IMR-90 (cell line): ENCODE data around the gene INTU. TPM values are rescaled to one million over a fixed set of nuclear protein-coding genes. Genes with fewer than 3 reads are reported as not detected.

Experiments used
- ATAC-seq: fragments of 200-7000 bp; cut with Tn5 transposase; 2 replicates; pipeline ENCODE4 v1.9.1; 2020; ENCODE audit warnings: low read depth, mild to moderate bottlenecking, moderate library complexity
- BruUV-seq: library from RNA; stranded (reverse); fragments of 400-500 nt; replicated peaks from 2 replicates; lab custom pipeline; 2021; lab: Mats Ljungman, UMichigan
- CTCF ChIA-PET: fragments of 300-600 bp; formaldehyde crosslinking; extraction: SDS; loops from one replicate; lab custom pipeline; 2021; ENCODE audit warnings: antibody characterized with exemption; lab: Yijun Ruan, JAX
- POLR2A ChIA-PET: fragments of 300-600 bp; sonication (Branson Sonifier 250); formaldehyde crosslinking; loops from one replicate; lab custom pipeline; 2022; ENCODE audit warnings: antibody characterized with exemption; ENCODE audit not compliant: unreplicated experiment; lab: Charles Lee
- DNase-seq: peaks from one replicate; pipeline ENCODE4 v3.0.0; 2013
- H2AFZ ChIP-seq: replicated peaks from 2 replicates; pipeline ENCODE3; 2013; ENCODE audit warnings: low read length, mild to moderate bottlenecking; ENCODE audit not compliant: poor library complexity
- H2AK5ac ChIP-seq: 2 replicates; pipeline ENCODE4 v1.6.1; 2013; ENCODE audit warnings: low read depth, low read length, inconsistent platforms
- H2AK9ac ChIP-seq: replicated peaks from 2 replicates; pipeline ENCODE3; 2013; ENCODE audit warnings: mild to moderate bottlenecking, low read depth, low read length, moderate library complexity; ENCODE audit not compliant: poor library complexity
- H2BK120ac ChIP-seq: 2 replicates; pipeline ENCODE4 v1.6.1; 2013; ENCODE audit warnings: low read depth, low read length, inconsistent platforms
- H2BK15ac ChIP-seq: 3 replicates; pipeline ENCODE4 v1.6.1; 2013; ENCODE audit warnings: low read depth, low read length, inconsistent platforms
- H2BK20ac ChIP-seq: 2 replicates; pipeline ENCODE4 v1.6.1; 2013; ENCODE audit warnings: low read depth, mild to moderate bottlenecking, inconsistent platforms, low read length, moderate library complexity
- H2BK5ac ChIP-seq: 2 replicates; pipeline ENCODE4 v1.6.1; 2013; ENCODE audit warnings: mild to moderate bottlenecking, low read depth, low read length, inconsistent platforms; ENCODE audit not compliant: poor library complexity, severe bottlenecking
- H3K14ac ChIP-seq: replicated peaks from 2 replicates; pipeline ENCODE4 v1.6.1; 2013; ENCODE audit warnings: low read depth, low read length, inconsistent platforms
- H3K18ac ChIP-seq: 2 replicates; pipeline ENCODE4 v1.6.1; 2013; ENCODE audit warnings: low read depth, low read length, control low read depth
- H3K23ac ChIP-seq: 2 replicates; pipeline ENCODE4 v1.6.1; 2013; ENCODE audit warnings: low read depth, low read length, inconsistent platforms
- H3K27ac ChIP-seq: 2 replicates; pipeline ENCODE4 v1.5.1; 2013; ENCODE audit warnings: mild to moderate bottlenecking, control low read depth, low read length; ENCODE audit not compliant: insufficient read depth
- H3K27me3 ChIP-seq: 2 replicates; pipeline ENCODE4 v1.6.1; 2013; ENCODE audit warnings: low read length; ENCODE audit not compliant: control insufficient read depth, insufficient read depth
- H3K36me3 ChIP-seq: 2 replicates; pipeline ENCODE4 v1.6.1; 2013; ENCODE audit warnings: low read length, mixed read lengths; ENCODE audit not compliant: control insufficient read depth, insufficient read depth
- H3K4ac ChIP-seq: 2 replicates; pipeline ENCODE4 v1.6.1; 2013; ENCODE audit warnings: low read depth, low read length, inconsistent platforms
- H3K4me1 ChIP-seq: 2 replicates; pipeline ENCODE4 v1.6.1; 2013; ENCODE audit warnings: low read length, mixed read lengths; ENCODE audit not compliant: control insufficient read depth, insufficient read depth
- H3K4me2 ChIP-seq: 2 replicates; pipeline ENCODE4 v1.6.1; 2013; ENCODE audit warnings: low read depth, mild to moderate bottlenecking, control low read depth, low read length, moderate library complexity
- H3K4me3 ChIP-seq: 2 replicates; pipeline ENCODE4 v1.5.1; 2013; ENCODE audit warnings: low read depth, mild to moderate bottlenecking, control low read depth, low read length, moderate library complexity; ENCODE audit not compliant: insufficient read depth
- H3K56ac ChIP-seq: 2 replicates; pipeline ENCODE4 v1.6.1; 2013; ENCODE audit warnings: low read length, inconsistent platforms; ENCODE audit not compliant: insufficient read depth; ENCODE audit errors: extremely low read depth
- H3K79me1 ChIP-seq, 2 experiments: 2 replicates each; pipeline ENCODE4 v1.6.1; 2013; ENCODE audit warnings: low read length in 2 of 2, inconsistent platforms in 1 of 2, low read depth in 1 of 2
- H3K9ac ChIP-seq: 2 replicates; pipeline ENCODE4 v1.6.1; 2013; ENCODE audit warnings: low read depth, low read length, control low read depth
- H3K9me1 ChIP-seq: 2 replicates; pipeline ENCODE4 v1.6.1; 2013; ENCODE audit warnings: low read length, inconsistent platforms; ENCODE audit not compliant: insufficient read depth
- H3K9me3 ChIP-seq: 2 replicates; pipeline ENCODE4 v1.6.1; 2013; ENCODE audit warnings: low read length; ENCODE audit not compliant: control insufficient read depth, insufficient read depth
- H4K20me1 ChIP-seq: 2 replicates; pipeline ENCODE4 v1.6.1; 2013; ENCODE audit warnings: low read length, inconsistent platforms; ENCODE audit not compliant: insufficient read depth
- H4K5ac ChIP-seq: 2 replicates; pipeline ENCODE4 v1.6.1; 2013; ENCODE audit warnings: mild to moderate bottlenecking, low read depth, low read length, control low read depth
- H4K8ac ChIP-seq, 2 experiments: 2 replicates each; pipeline ENCODE4 v1.6.1; 2013; ENCODE audit warnings: low read depth in 2 of 2, low read length in 2 of 2, control low read depth in 1 of 2, inconsistent platforms in 1 of 2
- H4K91ac ChIP-seq: 2 replicates; pipeline ENCODE4 v1.6.1; 2013; ENCODE audit warnings: low read depth, low read length, inconsistent platforms; ENCODE audit not compliant: insufficient read depth
- FOS ChIP-seq: fragments of 150-350 bp; IDR thresholded peaks from 2 replicates; pipeline ENCODE4 v1.6.1; 2016; ENCODE audit warnings: low read depth, low read length
- MAFK ChIP-seq: IDR thresholded peaks from 2 replicates; pipeline ENCODE4 v1.6.1; 2012; ENCODE audit warnings: low read depth, low read length, improper control_type of control experiment
- MXI1 ChIP-seq: IDR thresholded peaks from 2 replicates; pipeline ENCODE4 v1.6.1; 2012; ENCODE audit warnings: low read depth, mild to moderate bottlenecking, low read length, moderate library complexity, borderline replicate concordance
- RFX5 ChIP-seq: IDR thresholded peaks from 2 replicates; pipeline ENCODE4 v1.8.0; 2012; ENCODE audit warnings: low read depth, mild to moderate bottlenecking, low read length, moderate library complexity
- dilution Hi-C: fragments of 300-500 bp; cut with HindIII; formaldehyde crosslinking; loops from one replicate; pipeline ENCODE4 v1.14.3; 2018; ENCODE audit warnings: low sequenced_read_pairs; ENCODE audit not compliant: unreplicated experiment
- in situ Hi-C: fragments of 300-500 bp; cut with MboI; formaldehyde crosslinking; loops from 3 replicates; pipeline ENCODE4 v1.14.3; 2019; ENCODE audit warnings: low sequenced_read_pairs, inconsistent platforms, mixed read lengths
- intact Hi-C: fragments of 100-400 bp; cut with micrococcal nuclease; formaldehyde crosslinking; loops from 2 replicates; pipeline ENCODE4 v1.10.0; 2022
- polyA plus RNA-seq, 3 experiments: library from polyadenylated mRNA; depleted of rRNA; stranded (reverse); fragments of >200 nt; gene quantifications; 2 replicates each; pipeline ENCODE4 v1.2.3, GENCODE V29; 2012; ENCODE audit warnings: low replicate concordance in 1 of 3
- total RNA-seq: library from RNA; depleted of rRNA; stranded (reverse); fragments of >200 nt; gene quantifications from 2 replicates; pipeline ENCODE4 v1.2.3, GENCODE V29; 2012

Gene INTU
- total and polyA plus RNA-seq, 2 of the 4 experiments (the other 2 are of a cell fraction), result 6.5 to 10.8 TPM

DNA sequence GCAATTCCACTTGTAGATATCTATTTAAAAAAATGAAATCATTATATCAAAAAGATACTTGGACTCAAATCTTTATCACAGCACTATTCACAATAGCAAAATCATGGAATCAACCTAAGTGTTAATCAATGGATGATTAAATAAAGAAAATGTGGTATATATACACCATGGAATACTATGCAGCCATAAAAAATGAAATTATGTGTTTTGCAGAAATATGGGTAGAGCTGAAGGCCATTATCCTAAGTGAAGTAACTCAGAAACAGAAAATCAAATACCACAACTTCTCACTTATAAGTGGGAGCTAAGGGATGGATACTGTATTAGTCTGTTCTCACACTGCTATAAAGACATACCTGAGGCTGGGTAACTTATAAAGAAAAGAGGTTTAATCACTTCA is 14.3 kb upstream of the INTU start:
- Histone ChIP-seq H4K91ac (no peak overlapping the region), H3K23ac (no peak overlapping the region), H3K4me3 (no peak overlapping the region), H2AK5ac (no peak overlapping the region), H3K27me3 (peaks cover 30% of the 10 kb centered on the region), H3K4me2 (no peak overlapping the region), H3K27ac (no peak overlapping the region), H4K20me1 (no peaks in the 10 kb centered on the region), H3K36me3 (no peaks in the 10 kb centered on the region), H4K5ac (no peak overlapping the region), H2BK20ac (no peak overlapping the region), H3K4me1 (no peaks in the 10 kb centered on the region), H2BK5ac (no peak overlapping the region), H3K4ac (no peak overlapping the region), H3K14ac (no peak overlapping the region), H3K9me3 (no peaks in the 10 kb centered on the region), H4K8ac (no peak overlapping the region), H3K18ac (no peak overlapping the region), H3K56ac (no peak overlapping the region), H2BK120ac (no peak overlapping the region), H2AK9ac (no peak overlapping the region), H2BK15ac (no peak overlapping the region), H3K79me1 (no peaks in the 10 kb centered on the region), H2AFZ (no peak overlapping the region), H3K9ac (no peak overlapping the region), H3K9me1 (no peaks in the 10 kb centered on the region)
- ChIA-PET POLR2A (no interaction called here), CTCF (no interaction called here)
- ATAC-seq (no peak), DNase-seq (no peak)
- BruUV-seq, result no TSS peak
- intact Hi-C loops (no loop called here), dilution Hi-C loops (no loop called here), in situ Hi-C loops (loop anchor here (25.0 kb wide), 1 partner anchor 106 kb away; no protein-coding TSS in a partner anchor)
- TF ChIP-seq RFX5, result no peak
- no peak for TF ChIP-seq MAFK
- TF ChIP-seq MXI1, result no peak
- no peak for TF ChIP-seq FOS
